ENCODE data around the gene ANKS3. TPM values are rescaled to one million over a fixed set of nuclear protein-coding genes. Genes with fewer than 3 reads are reported as not detected.

The ANKS3 gene
- total and polyA plus RNA-seq, 2 of the 8 experiments (the other 6 are each of a cell fraction or from before 2014, with no cell fraction given) = 15.5 to 23.9 TPM

DNA sequence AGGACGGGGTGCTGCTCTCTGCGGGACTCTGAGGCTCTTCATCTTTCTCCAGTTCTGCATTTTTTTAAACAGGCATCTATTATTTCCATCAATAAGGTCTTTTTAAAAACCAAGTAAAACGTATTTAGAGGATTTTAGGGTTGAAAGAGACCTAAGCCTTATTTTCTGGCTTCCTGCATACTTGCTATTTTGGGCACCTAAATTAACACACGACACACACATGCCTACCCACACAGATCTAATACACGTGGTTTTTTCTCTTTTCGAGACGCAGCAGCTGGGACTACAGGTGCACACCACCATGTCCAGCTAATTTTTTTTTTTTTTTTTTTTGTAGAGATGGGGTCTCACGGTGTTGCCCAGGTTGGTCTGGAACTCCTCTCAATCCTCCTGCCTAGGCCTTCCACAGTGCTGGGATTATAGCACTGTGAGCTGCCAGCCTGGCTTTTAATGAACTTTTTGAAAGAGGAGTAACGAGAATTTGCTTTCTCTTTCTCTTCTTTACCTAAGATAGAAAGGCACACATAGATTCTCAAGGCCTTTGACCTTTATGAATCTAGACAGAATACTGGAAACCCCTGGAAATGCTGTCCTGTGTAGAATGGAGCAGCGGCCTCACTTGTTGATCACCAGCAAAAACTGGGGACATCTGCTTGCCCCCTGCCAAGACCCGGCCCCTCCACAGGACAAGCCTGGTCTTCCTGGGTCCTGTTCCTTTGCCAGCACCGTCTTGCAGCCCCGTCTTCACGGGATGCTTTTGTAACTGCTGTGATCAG lies 14.0 kb upstream of the ANKS3 start:
- Histone ChIP-seq H3K18ac (ENCODE audit: extremely low read depth, low read length) (no peak overlapping the region), H3K4me1 (replicated peaks in 1 of 4; ENCODE audit: control insufficient read depth in 3 of 4, insufficient read depth in 4 of 4, low read length in 3 of 4) (peaks cover 0 to 8% (median 4%) of the 10 kb centered on the region in 4 experiments; a peak in 6 of 7 replicates), H3K4me3 (ENCODE audit: extremely low read depth in 1 of 4, insufficient read depth in 2 of 4, low read depth in 3 of 4, low read length in 4 of 4) (no peak overlapping the region), H3K36me3 (ENCODE audit: control insufficient read depth in 2 of 4, insufficient read depth in 4 of 4, low read length in 3 of 4) (peaks cover 2 to 16% (median 12%) of the 10 kb centered on the region in 4 experiments; a peak in 6 of 8 replicates), H2AFZ (ENCODE audit: low read length) (no peak overlapping the region), H3K14ac (ENCODE audit: insufficient read length) (no peak overlapping the region), H3K27me3 (replicated peaks in 1 of 4; ENCODE audit: control insufficient read depth in 3 of 4, extremely low read depth in 1 of 4, insufficient read depth in 3 of 4, low read length in 3 of 4) (no peaks in the 10 kb centered on the region), H4K8ac (ENCODE audit: extremely low read depth, insufficient read depth, low read length) (no peak overlapping the region), H3K4ac (replicated peaks; ENCODE audit: insufficient read length, low read depth, low read length) (no peak overlapping the region), H2AK5ac (ENCODE audit: low read depth, low read length) (no peak overlapping the region), H3K27ac (ENCODE audit: low read depth, low read length) (no peak overlapping the region), H3K23ac (ENCODE audit: insufficient read length) (no peak overlapping the region), H2BK20ac (ENCODE audit: low read length) (no peak overlapping the region), H3K9me3 (ENCODE audit: insufficient read depth in 2 of 2, low read depth in 1 of 2, low read length in 1 of 2) (no peaks in the 10 kb centered on the region), H4K5ac (ENCODE audit: insufficient read length, low read depth, low read length) (no peak overlapping the region), H2BK15ac (ENCODE audit: low read length) (no peak overlapping the region), H3K4me2 (ENCODE audit: insufficient read depth in 1 of 2, low read depth in 2 of 2, low read length in 2 of 2) (no peak overlapping the region), H2BK12ac (ENCODE audit: low read depth, low read length) (no peak overlapping the region), H2BK120ac (replicated peaks; ENCODE audit: low read depth, low read length) (no peak overlapping the region), H3K79me2 (ENCODE audit: control insufficient read depth in 1 of 2, insufficient read depth in 2 of 2, low read length in 2 of 2) (no peaks in the 10 kb centered on the region), H4K91ac (replicated peaks; ENCODE audit: insufficient read length, low read length) (no peak overlapping the region), H2BK5ac (ENCODE audit: low read depth, low read length) (no peak overlapping the region), H3K79me1 (ENCODE audit: low read depth, low read length) (no peaks in the 10 kb centered on the region), H3K23me2 (ENCODE audit: low read depth, low read length) (no peaks in the 10 kb centered on the region), H3K9ac (replicated peaks in 1 of 4; ENCODE audit: extremely low read depth in 1 of 4, low read depth in 3 of 4, low read length in 3 of 4) (no peak overlapping the region), H4K20me1 (replicated peaks in 1 of 2; ENCODE audit: control insufficient read depth in 1 of 2, insufficient read depth in 2 of 2, low read length in 2 of 2) (no peaks in the 10 kb centered on the region), H3K56ac (replicated peaks; ENCODE audit: insufficient read length, low read depth, low read length) (no peak overlapping the region)
- TF ChIP-seq RAD21 (IDR thresholded peaks at IDR 0.05 in 1 of 2, conservative IDR thresholded peaks at IDR 0.05 in 1 of 2; ENCODE audit: low read depth in 2 of 2, low read length in 2 of 2) = no peak
- TF ChIP-seq GABPA (IDR thresholded peaks at IDR 0.05; ENCODE audit: borderline replicate concordance, insufficient read depth, low read length) = no peak
- no peak for TF ChIP-seq USF2 (IDR thresholded peaks at IDR 0.05; ENCODE audit: low read length)
- no peak for TF ChIP-seq KDM1A (IDR thresholded peaks at IDR 0.05; ENCODE audit: borderline replicate concordance, low read length)
- TF ChIP-seq, protein P1, sequence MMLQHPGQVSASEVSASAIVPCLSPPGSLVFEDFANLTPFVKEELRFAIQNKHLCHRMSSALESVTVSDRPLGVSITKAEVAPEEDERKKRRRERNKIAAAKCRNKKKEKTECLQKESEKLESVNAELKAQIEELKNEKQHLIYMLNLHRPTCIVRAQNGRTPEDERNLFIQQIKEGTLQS (IDR thresholded peaks at IDR 0.05; ENCODE audit: insufficient read depth, low read depth, low read length) = no peak
- TF ChIP-seq RBBP5 (IDR thresholded peaks at IDR 0.05; ENCODE audit: borderline replicate concordance, low read depth, low read length) = no peak
- no peak for TF ChIP-seq CBX8 (IDR thresholded peaks at IDR 0.05; ENCODE audit: borderline replicate concordance, low read depth, low read length)
- TF ChIP-seq SIX5 (IDR thresholded peaks at IDR 0.05; ENCODE audit: low read depth, low read length) = no peak
- no peak for TF ChIP-seq NRF1 (IDR thresholded peaks at IDR 0.05; ENCODE audit: low read depth, low read length)
- DNase-seq (ENCODE audit: low read depth in 1 of 2, low spot score in 2 of 2) (no peak), FAIRE-seq (no peak)
- 94% methylated on average over 14 of the region's 14 CpGs; no CpG with 5 or more reads in 1 of the 2 experiments for WGBS, 2 experiments (ENCODE audit: extremely low coverage in 1 of 2, insufficient coverage in 1 of 2, insufficient read length in 1 of 2, insufficient replicate concordance in 2 of 2, low coverage in 1 of 2, low lambda C conversion rate in 2 of 2, missing lambda C conversion rate in 1 of 2)
- POLR2A ChIA-PET (ENCODE audit: partially characterized antibody) = interaction anchor here (0.8 to 3.2 kb wide), 5 partner anchors 10 to 21 kb away, joined by 3 to 30 read pairs (median 4); partner anchors contain the start of genes ANKS3 and DNAAF8
- CTCF ChIA-PET (ENCODE audit: partially characterized antibody) = interaction anchor here (1.6 kb wide), 1 partner anchor 12 kb away, joined by 6 read pairs; no protein-coding TSS in a partner anchor

Measured in H1 (cell line).